Progenitor cell of endocrine pancreas (in vitro differentiated cells): ENCODE results near the gene PLPP4. TPM values are rescaled to one million over a fixed set of nuclear protein-coding genes. Genes with fewer than 3 reads are reported as not detected.

Source experiments
- DNase-seq: peaks from one replicate; pipeline ENCODE4 v3.0.0; 2021; ENCODE audit warnings: low spot score; ENCODE audit not compliant: unreplicated experiment
- H3K27ac Mint-ChIP-seq: 2 replicates; pipeline ENCODE4 v1.8.0; 2021; ENCODE audit warnings: mild to moderate bottlenecking, moderate library complexity, mixed read lengths
- H3K27me3 Mint-ChIP-seq: 2 replicates; pipeline ENCODE4 v1.8.0; 2021; ENCODE audit warnings: mixed read lengths
- H3K36me3 Mint-ChIP-seq: 2 replicates; pipeline ENCODE4 v1.8.0; 2022; ENCODE audit warnings: mixed read lengths; ENCODE audit not compliant: insufficient read depth
- H3K4me1 Mint-ChIP-seq: 2 replicates; pipeline ENCODE4 v1.8.0; 2021; ENCODE audit warnings: low read depth, mixed read lengths
- H3K4me3 Mint-ChIP-seq: 2 replicates; pipeline ENCODE4 v1.8.0; 2021; ENCODE audit warnings: low read depth, mild to moderate bottlenecking, moderate library complexity, mixed read lengths
- H3K9me3 Mint-ChIP-seq: 2 replicates; pipeline ENCODE4 v1.8.0; 2021; ENCODE audit warnings: low read depth, mixed read lengths
- total RNA-seq: library from RNA; stranded (reverse); gene quantifications from 2 replicates; pipeline ENCODE4 v1.2.1, GENCODE V29; 2021
- TF ChIP-seq, protein P1 (sequence below): fragments of 200-600 bp; sonication (generic); IDR thresholded peaks from one replicate; pipeline ENCODE4 v1.5.0; 2021; ENCODE audit warnings: antibody characterized with exemption, mild to moderate bottlenecking; ENCODE audit not compliant: unreplicated experiment

PLPP4 gene
- total RNA-seq, 1 donor from 2014 or later: not detected

DNA sequence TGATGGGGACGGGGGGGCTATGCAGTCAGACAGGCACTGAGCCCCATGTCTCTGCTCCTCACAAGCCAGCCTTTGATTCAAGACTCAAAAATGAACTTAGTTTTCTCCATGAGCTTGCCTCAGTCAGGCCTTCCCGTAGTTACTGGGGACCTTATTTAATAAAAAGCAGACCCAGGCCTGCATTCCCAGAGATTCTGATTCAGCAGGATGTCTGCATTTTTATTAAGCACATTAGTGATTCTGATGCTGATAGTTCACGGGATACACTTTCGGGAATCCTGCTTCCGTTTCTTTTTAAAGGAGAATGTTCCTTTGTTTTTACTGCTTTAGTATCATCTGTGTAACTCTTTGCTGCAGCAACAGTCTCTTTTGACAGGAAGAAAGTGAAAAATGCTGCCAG lies 28.3 kb upstream of the PLPP4 start:
- Mint-ChIP-seq H3K36me3 (no peaks in the 10 kb centered on the region), H3K9me3 (peaks cover 4% of the 10 kb centered on the region), H3K27me3 (peaks cover 39% of the 10 kb centered on the region), H3K27ac (no peak overlapping the region), H3K4me3 (no peak overlapping the region), H3K4me1 (peaks cover 1% of the 10 kb centered on the region)
- TF ChIP-seq, protein P1, sequence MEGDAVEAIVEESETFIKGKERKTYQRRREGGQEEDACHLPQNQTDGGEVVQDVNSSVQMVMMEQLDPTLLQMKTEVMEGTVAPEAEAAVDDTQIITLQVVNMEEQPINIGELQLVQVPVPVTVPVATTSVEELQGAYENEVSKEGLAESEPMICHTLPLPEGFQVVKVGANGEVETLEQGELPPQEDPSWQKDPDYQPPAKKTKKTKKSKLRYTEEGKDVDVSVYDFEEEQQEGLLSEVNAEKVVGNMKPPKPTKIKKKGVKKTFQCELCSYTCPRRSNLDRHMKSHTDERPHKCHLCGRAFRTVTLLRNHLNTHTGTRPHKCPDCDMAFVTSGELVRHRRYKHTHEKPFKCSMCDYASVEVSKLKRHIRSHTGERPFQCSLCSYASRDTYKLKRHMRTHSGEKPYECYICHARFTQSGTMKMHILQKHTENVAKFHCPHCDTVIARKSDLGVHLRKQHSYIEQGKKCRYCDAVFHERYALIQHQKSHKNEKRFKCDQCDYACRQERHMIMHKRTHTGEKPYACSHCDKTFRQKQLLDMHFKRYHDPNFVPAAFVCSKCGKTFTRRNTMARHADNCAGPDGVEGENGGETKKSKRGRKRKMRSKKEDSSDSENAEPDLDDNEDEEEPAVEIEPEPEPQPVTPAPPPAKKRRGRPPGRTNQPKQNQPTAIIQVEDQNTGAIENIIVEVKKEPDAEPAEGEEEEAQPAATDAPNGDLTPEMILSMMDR: no peak
- DNase-seq: no peak

DNA sequence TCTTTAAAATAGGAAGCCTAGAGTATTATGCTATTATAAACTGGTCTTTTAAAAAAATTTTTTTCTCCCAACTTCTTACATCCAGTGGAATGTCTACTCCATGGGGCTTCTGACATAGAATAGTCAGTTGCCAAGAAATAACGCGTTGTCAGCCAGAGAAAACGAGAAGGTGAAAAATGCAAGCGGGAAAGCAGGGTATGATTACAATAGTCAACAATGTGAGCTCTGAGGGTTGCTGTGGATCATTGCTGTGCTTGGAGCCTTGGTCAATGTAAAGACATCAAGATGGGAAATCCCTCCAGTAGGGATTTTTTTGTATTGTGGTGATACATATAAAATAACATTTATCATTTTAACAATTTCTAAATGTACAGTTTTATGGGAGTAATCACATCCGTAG lies 27.6 kb upstream of the PLPP4 start:
- H3K36me3 Mint-ChIP-seq: no peaks in the 10 kb centered on the region
- TF ChIP-seq, protein P1: no peak
- peaks cover 37% of the 10 kb centered on the region for H3K27me3 Mint-ChIP-seq
- DNase-seq: no peak
- peaks cover 4% of the 10 kb centered on the region for H3K9me3 Mint-ChIP-seq
- no peak overlapping the region for H3K27ac Mint-ChIP-seq
- H3K4me3 Mint-ChIP-seq: no peak overlapping the region
- peaks cover 1% of the 10 kb centered on the region for H3K4me1 Mint-ChIP-seq

DNA sequence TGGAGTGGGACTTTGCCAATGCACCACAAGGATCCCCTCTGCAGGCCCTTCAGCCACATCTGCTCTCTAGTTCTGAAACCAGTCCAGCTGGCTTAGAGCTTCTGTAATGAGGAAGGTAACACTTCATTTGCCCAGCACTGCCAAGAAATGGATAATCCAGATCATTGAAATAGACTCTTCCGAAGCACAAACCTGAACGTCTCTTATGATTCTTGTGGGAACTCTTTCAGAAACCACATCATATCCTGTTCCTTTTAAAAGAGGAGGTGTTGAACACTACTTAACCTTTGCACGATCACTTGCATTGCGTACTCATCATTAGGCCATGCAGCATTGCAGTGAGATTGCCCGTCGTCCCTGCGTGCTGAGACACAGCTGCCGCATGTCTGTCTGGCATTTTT lies 25.8 kb upstream of the PLPP4 start:
- Mint-ChIP-seq H3K36me3 (no peaks in the 10 kb centered on the region), H3K9me3 (no peaks in the 10 kb centered on the region), H3K27me3 (peaks cover 25% of the 10 kb centered on the region), H3K4me3 (no peak overlapping the region), H3K27ac (no peak overlapping the region), H3K4me1 (peaks cover 1% of the 10 kb centered on the region)
- TF ChIP-seq, protein P1: no peak
- no peak for DNase-seq

DNA sequence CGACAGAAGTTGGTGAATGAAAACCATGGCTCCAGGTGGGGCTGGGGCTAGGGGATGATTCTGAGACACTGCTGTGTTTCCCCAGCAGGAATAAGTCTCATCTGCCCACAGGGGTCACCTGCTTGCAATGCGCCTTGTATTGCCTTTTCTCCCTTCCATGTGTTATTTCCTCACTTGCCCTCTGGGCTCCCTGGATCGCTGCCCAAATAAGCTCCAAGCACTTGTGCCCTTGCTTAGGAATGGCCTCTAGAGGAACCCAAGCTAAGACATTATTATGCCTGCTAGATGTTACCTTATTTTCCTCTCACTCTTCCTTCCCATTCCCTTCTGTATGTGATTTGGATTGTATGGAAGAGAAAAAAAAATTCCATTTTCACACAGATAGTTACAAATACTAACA lies 24.8 kb upstream of the PLPP4 start:
- TF ChIP-seq, protein P1: no peak
- H3K4me3 Mint-ChIP-seq: no peak overlapping the region
- H3K9me3 Mint-ChIP-seq: no peaks in the 10 kb centered on the region
- no peak for DNase-seq
- H3K27ac Mint-ChIP-seq: no peak overlapping the region
- H3K36me3 Mint-ChIP-seq: no peaks in the 10 kb centered on the region
- peaks cover 23% of the 10 kb centered on the region for H3K27me3 Mint-ChIP-seq
- peaks cover 1% of the 10 kb centered on the region for H3K4me1 Mint-ChIP-seq

DNA sequence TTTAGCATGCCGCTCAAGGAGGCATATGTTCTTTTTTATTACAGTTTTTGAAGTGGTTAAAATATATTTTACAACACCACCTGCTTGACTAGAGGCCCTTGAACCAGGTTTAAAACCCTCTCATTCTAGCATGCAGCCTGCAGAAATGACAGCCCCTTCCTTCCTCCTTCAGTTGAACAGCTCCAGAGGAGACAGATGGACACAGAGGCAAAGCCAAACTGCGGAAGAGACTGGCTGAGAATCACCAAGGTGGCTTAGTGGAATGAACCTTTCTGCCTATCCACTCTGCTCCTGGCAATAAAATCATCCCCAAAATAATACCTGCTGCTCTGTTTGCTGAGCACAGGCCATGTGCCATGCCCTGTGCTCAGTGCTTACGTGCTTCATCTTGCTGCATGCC lies 23.9 kb upstream of the PLPP4 start:
- no peaks in the 10 kb centered on the region for H3K36me3 Mint-ChIP-seq
- no peak overlapping the region for H3K27ac Mint-ChIP-seq
- DNase-seq: no peak
- H3K9me3 Mint-ChIP-seq: no peaks in the 10 kb centered on the region
- no peaks in the 10 kb centered on the region for H3K4me1 Mint-ChIP-seq
- TF ChIP-seq, protein P1: no peak
- peaks cover 23% of the 10 kb centered on the region for H3K27me3 Mint-ChIP-seq
- H3K4me3 Mint-ChIP-seq: no peak overlapping the region
